ENCODE measurements around the gene TRAM2. TPM values are rescaled to one million over a fixed set of nuclear protein-coding genes. Genes with fewer than 3 reads are reported as not detected.

Gene TRAM2
- total RNA-seq, 2 donors from 2014 or later: 16.9 to 20.5 TPM

- DNase-seq: no peak
- H3K27me3 Mint-ChIP-seq (ENCODE audit: insufficient read depth): no peaks in the 10 kb centered on the region
- H3K36me3 Mint-ChIP-seq (ENCODE audit: low read depth): peaks cover 9% of the 10 kb centered on the region
- Histone ChIP-seq H3K9me3 (ENCODE audit: control insufficient read depth, low read length) (peaks cover 5% of the 10 kb centered on the region), H3K4me3 (ENCODE audit: low read length) (no peak overlapping the region), H3K9ac (ENCODE audit: extremely low read depth, low read length, poor library complexity, severe bottlenecking) (no peak overlapping the region), H3K4me1 (ENCODE audit: control insufficient read depth, insufficient read depth, low read length) (peaks cover 10% of the 10 kb centered on the region), H3K27me3 (ENCODE audit: control insufficient read depth, insufficient read depth, low read length, poor library complexity, severe bottlenecking) (no peaks in the 10 kb centered on the region), H3K27ac (ENCODE audit: low read depth, low read length) (no peak overlapping the region), H3K36me3 (ENCODE audit: control insufficient read depth, insufficient read depth, low read length) (peaks cover 4% of the 10 kb centered on the region)
- peaks cover 17% of the 10 kb centered on the region for H3K4me1 Mint-ChIP-seq
- H3K4me3 Mint-ChIP-seq: no peak overlapping the region
- no peak for TF ChIP-seq CTCF (conservative IDR thresholded peaks at IDR 0.05)
- peaks cover 1% of the 10 kb centered on the region for H3K9me3 Mint-ChIP-seq
- no peak overlapping the region for H3K27ac Mint-ChIP-seq
- WGBS, 2 experiments (ENCODE audit: insufficient coverage in 1 of 2, insufficient read length in 1 of 2): 93 to 100% methylated on average over 2 to 3 of the region's 3 CpGs
These were observed 10.1 kb upstream of the TRAM2 start for GRCh38 chr6:52587001-52587400.

- DNase-seq: peak; percentile 18
- Histone ChIP-seq H3K36me3 (ENCODE audit: control insufficient read depth, insufficient read depth, low read length) (peaks cover 4% of the 10 kb centered on the region), H3K27me3 (ENCODE audit: control insufficient read depth, insufficient read depth, low read length, poor library complexity, severe bottlenecking) (no peaks in the 10 kb centered on the region), H3K27ac (ENCODE audit: low read depth, low read length) (no peak overlapping the region), H3K4me3 (ENCODE audit: low read length) (no peak overlapping the region), H3K9ac (ENCODE audit: extremely low read depth, low read length, poor library complexity, severe bottlenecking) (no peak overlapping the region), H3K4me1 (ENCODE audit: control insufficient read depth, insufficient read depth, low read length) (peaks cover 10% of the 10 kb centered on the region), H3K9me3 (ENCODE audit: control insufficient read depth, low read length) (peaks cover 11% of the 10 kb centered on the region)
- no peak for TF ChIP-seq CTCF (conservative IDR thresholded peaks at IDR 0.05)
- H3K36me3 Mint-ChIP-seq (ENCODE audit: low read depth): peaks cover 11% of the 10 kb centered on the region
- no peak overlapping the region for H3K27ac Mint-ChIP-seq
- peaks cover 1% of the 10 kb centered on the region for H3K9me3 Mint-ChIP-seq
- peaks cover 18% of the 10 kb centered on the region for H3K4me1 Mint-ChIP-seq
- H3K27me3 Mint-ChIP-seq (ENCODE audit: insufficient read depth): no peaks in the 10 kb centered on the region
- WGBS, 2 experiments (ENCODE audit: insufficient coverage in 1 of 2, insufficient read length in 1 of 2): 86 to 96% methylated on average over 1 to 3 of the region's 3 CpGs
- H3K4me3 Mint-ChIP-seq: no peak overlapping the region
These were observed 7.3 kb upstream of the TRAM2 start for GRCh38 chr6:52584203-52584602.

- Mint-ChIP-seq H3K27me3 (ENCODE audit: insufficient read depth) (no peaks in the 10 kb centered on the region), H3K4me1 (peaks cover 7% of the 10 kb centered on the region), H3K36me3 (ENCODE audit: low read depth) (peaks cover 11% of the 10 kb centered on the region), H3K27ac (no peak overlapping the region), H3K9me3 (peaks cover 1% of the 10 kb centered on the region), H3K4me3 (no peak overlapping the region)
- Histone ChIP-seq H3K27me3 (ENCODE audit: control insufficient read depth, insufficient read depth, low read length, poor library complexity, severe bottlenecking) (no peaks in the 10 kb centered on the region), H3K36me3 (ENCODE audit: control insufficient read depth, insufficient read depth, low read length) (peaks cover 4% of the 10 kb centered on the region), H3K9ac (ENCODE audit: extremely low read depth, low read length, poor library complexity, severe bottlenecking) (no peak overlapping the region), H3K27ac (ENCODE audit: low read depth, low read length) (no peak overlapping the region), H3K4me3 (ENCODE audit: low read length) (no peak overlapping the region), H3K9me3 (ENCODE audit: control insufficient read depth, low read length) (peaks cover 19% of the 10 kb centered on the region), H3K4me1 (ENCODE audit: control insufficient read depth, insufficient read depth, low read length) (peaks cover 3% of the 10 kb centered on the region)
- DNase-seq: peak; percentile 13
- WGBS, 2 experiments (ENCODE audit: insufficient coverage in 1 of 2, insufficient read length in 1 of 2): 96 to 97% methylated on average over 5 to 6 of the region's 6 CpGs
- no peak for TF ChIP-seq CTCF (conservative IDR thresholded peaks at IDR 0.05)
These were observed 6.1 kb upstream of the TRAM2 start for GRCh38 chr6:52582996-52583395.
